ENCODE measurements around the gene PTPRA. TPM values are rescaled to one million over a fixed set of nuclear protein-coding genes. Genes with fewer than 3 reads are reported as not detected.

Gene PTPRA
- total RNA-seq, 4 donors from 2014 or later, result 54.1 to 85.4 (median 67.0) TPM

GRCh38 chr20:2907519-2907918, 34.2 kb downstream of the PTPRA start:
- Histone ChIP-seq H3K4me1 (peaks cover 0 to 25% (median 0%) of the 10 kb centered on the region in 3 donors), H3K9me3 (no peaks in the 10 kb centered on the region), H3K4me3 (no peak overlapping the region), H3K27ac (no peak overlapping the region), H3K27me3 (no peaks in the 10 kb centered on the region), H3K36me3 (no peaks in the 10 kb centered on the region)
- WGBS, 2 donors (ENCODE audit: low coverage in 1 of 2), result 57 to 59% methylated on average over 3 of the region's 3 CpGs
- ATAC-seq, result no peak
- TF ChIP-seq POLR2A (IDR thresholded peaks at IDR 0.05) (no peak), POLR2AphosphoS5 (IDR thresholded peaks at IDR 0.05) (no peak), CTCF (IDR thresholded peaks at IDR 0.05) (no peak), EP300 (IDR thresholded peaks at IDR 0.05) (no peak)

GRCh38 chr20:2909953-2910352, 36.7 kb downstream of the PTPRA start:
- H3K4me1 ChIP-seq, result peaks cover 0 to 24% (median 0%) of the 10 kb centered on the region in 3 donors
- H3K27ac ChIP-seq, result no peak overlapping the region
- no peak overlapping the region for H3K4me3 ChIP-seq
- no CpG with 5 or more reads among the region's 2 CpGs for WGBS, 2 donors (ENCODE audit: low coverage in 1 of 2)
- TF ChIP-seq CTCF (IDR thresholded peaks at IDR 0.05) (no peak), EP300 (IDR thresholded peaks at IDR 0.05) (no peak), POLR2A (IDR thresholded peaks at IDR 0.05) (no peak), POLR2AphosphoS5 (IDR thresholded peaks at IDR 0.05) (no peak)
- no peaks in the 10 kb centered on the region for H3K36me3 ChIP-seq
- no peaks in the 10 kb centered on the region for H3K27me3 ChIP-seq
- ATAC-seq, result no peak
- H3K9me3 ChIP-seq, result no peaks in the 10 kb centered on the region

GRCh38 chr20:2911200-2911599, 37.9 kb downstream of the PTPRA start:
- Histone ChIP-seq H3K4me3 (no peak overlapping the region), H3K9me3 (no peaks in the 10 kb centered on the region), H3K27me3 (no peaks in the 10 kb centered on the region), H3K4me1 (peaks cover 0 to 24% (median 0%) of the 10 kb centered on the region in 3 donors), H3K36me3 (no peaks in the 10 kb centered on the region), H3K27ac (no peak overlapping the region)
- TF ChIP-seq EP300 (IDR thresholded peaks at IDR 0.05) (no peak), POLR2AphosphoS5 (IDR thresholded peaks at IDR 0.05) (no peak), CTCF (IDR thresholded peaks at IDR 0.05) (no peak), POLR2A (IDR thresholded peaks at IDR 0.05) (no peak)
- ATAC-seq, result no peak

GRCh38 chr20:2914160-2914559, 40.9 kb downstream of the PTPRA start:
- Histone ChIP-seq H3K27me3 (no peaks in the 10 kb centered on the region), H3K4me1 (peaks cover 0 to 10% (median 0%) of the 10 kb centered on the region in 3 donors), H3K9me3 (no peaks in the 10 kb centered on the region), H3K36me3 (no peaks in the 10 kb centered on the region), H3K4me3 (no peak overlapping the region), H3K27ac (no peak overlapping the region)
- TF ChIP-seq POLR2A (IDR thresholded peaks at IDR 0.05), result no peak
- TF ChIP-seq EP300 (IDR thresholded peaks at IDR 0.05), result no peak
- no peak for TF ChIP-seq POLR2AphosphoS5 (IDR thresholded peaks at IDR 0.05)
- no peak for TF ChIP-seq CTCF (IDR thresholded peaks at IDR 0.05)
- ATAC-seq, result no peak

- Histone ChIP-seq H3K36me3 (no peaks in the 10 kb centered on the region), H3K27me3 (no peaks in the 10 kb centered on the region), H3K27ac (no peak overlapping the region), H3K9me3 (no peaks in the 10 kb centered on the region), H3K4me3 (no peak overlapping the region), H3K4me1 (peaks cover 0 to 5% (median 0%) of the 10 kb centered on the region in 3 donors)
- TF ChIP-seq POLR2A (IDR thresholded peaks at IDR 0.05) (no peak), CTCF (IDR thresholded peaks at IDR 0.05) (no peak), POLR2AphosphoS5 (IDR thresholded peaks at IDR 0.05) (no peak), EP300 (IDR thresholded peaks at IDR 0.05) (no peak)
- no peak for ATAC-seq
These were observed 44.0 kb downstream of the PTPRA start for GRCh38 chr20:2917266-2917665.
